T-helper 1 cell treated with Interleukin-12 subunit alpha and Interleukin-12 subunit beta and Interleukin-4 antibody, amounts not matched to agents 30 ng/mL and 1 ng/mL, for 36 hours (primary cell): ENCODE measurements around the gene SANBR. TPM values are rescaled to one million over a fixed set of nuclear protein-coding genes. Genes with fewer than 3 reads are reported as not detected.

Experiments
- intact Hi-C: fragments of 100-400 bp; cut with micrococcal nuclease; formaldehyde crosslinking; loops from one replicate; pipeline ENCODE4 v1.15.1; 2024
- total RNA-seq: library from RNA; stranded (reverse); gene quantifications from 2 replicates; pipeline ENCODE4 v1.2.3, GENCODE V29; 2022

Gene SANBR
- total RNA-seq, 1 donor from 2014 or later: 5.6 TPM

GRCh38 chr2:61085883-61086282 is 20.2 kb downstream of the SANBR start:
- intact Hi-C loops: no loop called here

DNA sequence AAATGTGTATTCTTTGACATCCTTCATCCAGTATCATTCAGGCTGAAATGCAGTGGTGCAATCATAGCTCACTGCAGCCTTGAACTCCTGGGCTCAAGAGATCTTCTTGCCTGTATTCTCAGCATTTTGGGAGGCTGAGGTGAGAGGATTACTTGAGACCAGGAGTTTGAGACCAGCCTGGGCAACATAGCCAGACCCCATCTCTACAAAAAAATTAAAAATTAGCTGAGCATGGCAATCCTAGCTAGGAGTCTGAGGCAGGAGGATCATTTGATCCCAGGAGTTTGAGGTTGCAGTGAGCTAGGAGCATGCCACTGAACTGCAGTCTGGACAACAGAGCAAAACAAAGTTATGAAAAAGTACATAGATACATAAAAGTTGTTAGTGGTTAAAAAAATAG is 24.1 kb downstream of the SANBR start:
- intact Hi-C loops: no loop called here

- intact Hi-C loops: no loop called here
Observed at GRCh38 chr2:61090386-61090921, 24.8 kb downstream of the SANBR start.

- intact Hi-C loops: no loop called here
Observed at GRCh38 chr2:61091485-61091884, 25.8 kb downstream of the SANBR start.

DNA sequence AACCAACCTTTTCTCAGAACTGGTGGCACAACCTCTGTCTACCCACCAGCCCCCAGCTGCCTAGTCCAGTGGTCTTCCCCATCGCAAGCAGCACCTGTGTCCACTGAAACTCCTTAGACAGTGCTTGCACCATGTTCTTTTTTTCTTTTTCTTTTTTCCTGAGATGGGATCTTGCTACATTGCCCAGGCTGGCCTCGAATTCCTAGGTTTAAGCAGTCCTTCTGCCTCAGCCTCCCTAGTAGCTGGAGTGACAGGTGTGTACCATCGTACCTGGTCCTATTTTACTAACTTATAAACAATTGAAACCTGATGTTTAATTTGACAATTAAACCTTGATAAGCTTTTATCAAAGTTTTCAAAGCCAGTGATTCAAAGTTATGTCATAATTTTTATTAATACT is 30.8 kb downstream of the SANBR start:
- intact Hi-C loops: no loop called here

- intact Hi-C loops: no loop called here
Observed at GRCh38 chr2:61100801-61101200, 35.1 kb downstream of the SANBR start.

DNA sequence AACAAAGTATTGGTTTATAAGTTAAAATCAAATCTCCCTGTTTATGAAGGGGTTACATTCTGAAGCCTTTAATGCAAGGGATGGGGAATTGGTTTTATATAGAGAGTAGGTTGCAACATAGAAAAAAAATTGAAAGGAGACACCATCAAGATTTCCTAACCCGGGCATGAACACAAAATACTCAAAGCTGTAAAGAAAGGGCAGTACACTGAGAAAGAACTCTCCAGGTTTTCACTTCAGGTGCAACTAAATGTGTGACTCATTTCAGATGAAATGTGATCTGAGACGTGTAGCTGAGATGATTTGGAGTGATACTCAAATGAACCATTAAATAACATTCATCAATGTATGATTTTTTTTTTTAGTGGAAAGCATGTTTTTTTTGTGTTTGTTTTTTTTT is 43.6 kb downstream of the SANBR start:
- intact Hi-C loops: no loop called here

- intact Hi-C loops: no loop called here
Observed at GRCh38 chr2:61111708-61112107, 46.0 kb downstream of the SANBR start.

DNA sequence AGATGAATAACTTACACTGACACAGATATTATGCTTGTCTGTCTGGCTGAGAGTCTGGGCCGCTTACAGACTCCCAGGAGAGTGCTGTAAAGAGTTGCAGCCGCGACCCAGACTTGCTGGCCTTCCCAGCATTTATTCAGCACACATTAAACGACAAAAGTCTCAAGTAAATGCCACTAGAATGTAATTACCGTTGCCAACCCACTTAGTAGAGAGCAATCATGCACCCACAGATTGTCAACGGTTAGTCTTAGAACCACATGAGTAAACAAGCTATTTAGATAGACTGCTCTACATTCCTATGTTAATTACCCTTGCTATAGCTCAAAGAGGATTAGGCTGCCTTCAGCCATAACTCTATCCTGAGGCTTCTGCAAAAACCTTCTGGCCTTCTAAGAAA is 48.5 kb downstream of the SANBR start:
- intact Hi-C loops: no loop called here

Other genes starting within 250 kb of the SANBR start
- gene REL, start 184.3 kb upstream of the SANBR start, total RNA-seq: 31.0 and 31.2 TPM in 2 replicates
- 15.3 and 16.9 TPM in 2 replicates for gene PEX13, start 48.2 kb upstream of the SANBR start, total RNA-seq
- 5.2 and 8.2 TPM in 2 replicates for gene PUS10, start 47.6 kb upstream of the SANBR start, total RNA-seq
- gene C2orf74, start 96.3 kb downstream of the SANBR start, total RNA-seq: 4.6 and 6.2 TPM in 2 replicates